ENCODE results near the gene TP53BP2.
"Not testable (repeated sequence)": the region's sequence is repeated elsewhere in the genome, so short reads cannot be mapped to it uniquely, and the experiment has no call there.

DNA sequence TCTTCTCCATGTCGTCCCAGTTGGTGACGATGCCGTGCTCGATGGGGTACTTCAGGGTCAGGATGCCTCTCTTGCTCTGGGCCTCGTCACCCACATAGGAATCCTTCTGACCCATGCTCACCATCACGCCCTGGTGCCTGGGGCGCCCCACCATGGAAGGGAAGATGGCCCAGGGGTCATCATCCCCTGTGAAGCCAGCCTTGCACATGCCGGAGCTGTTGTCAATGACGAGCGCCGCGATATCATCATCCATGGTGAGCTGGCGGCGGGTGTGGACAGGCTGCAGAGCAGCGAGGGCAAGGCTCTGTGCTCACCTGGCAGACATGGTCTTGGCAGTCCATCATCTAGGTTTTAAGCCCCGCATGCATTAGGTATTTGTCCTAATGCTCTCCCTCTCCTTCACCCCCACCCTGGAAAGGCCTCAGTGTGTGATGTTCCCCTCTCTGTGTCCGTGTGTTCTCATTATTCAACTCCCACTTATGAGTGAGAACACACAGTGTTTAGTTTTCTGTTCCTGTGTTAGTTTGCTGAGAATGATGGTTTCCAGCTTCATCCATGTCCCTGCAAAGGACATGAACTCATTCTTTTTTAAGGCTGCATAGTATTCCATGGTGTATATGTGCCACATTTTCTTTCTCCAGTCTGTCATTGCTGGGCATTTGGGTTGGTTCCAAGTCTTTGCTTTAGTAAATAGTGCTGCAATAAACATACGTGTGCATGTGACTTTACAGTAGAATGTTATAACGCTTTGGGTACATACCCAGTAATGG is 19.0 kb upstream of the TP53BP2 start:
- not testable (repeated sequence) for TF ChIP-seq POLR2AphosphoS5, EP300 (IDR thresholded peaks at IDR 0.05)
- TF ChIP-seq, protein P1, sequence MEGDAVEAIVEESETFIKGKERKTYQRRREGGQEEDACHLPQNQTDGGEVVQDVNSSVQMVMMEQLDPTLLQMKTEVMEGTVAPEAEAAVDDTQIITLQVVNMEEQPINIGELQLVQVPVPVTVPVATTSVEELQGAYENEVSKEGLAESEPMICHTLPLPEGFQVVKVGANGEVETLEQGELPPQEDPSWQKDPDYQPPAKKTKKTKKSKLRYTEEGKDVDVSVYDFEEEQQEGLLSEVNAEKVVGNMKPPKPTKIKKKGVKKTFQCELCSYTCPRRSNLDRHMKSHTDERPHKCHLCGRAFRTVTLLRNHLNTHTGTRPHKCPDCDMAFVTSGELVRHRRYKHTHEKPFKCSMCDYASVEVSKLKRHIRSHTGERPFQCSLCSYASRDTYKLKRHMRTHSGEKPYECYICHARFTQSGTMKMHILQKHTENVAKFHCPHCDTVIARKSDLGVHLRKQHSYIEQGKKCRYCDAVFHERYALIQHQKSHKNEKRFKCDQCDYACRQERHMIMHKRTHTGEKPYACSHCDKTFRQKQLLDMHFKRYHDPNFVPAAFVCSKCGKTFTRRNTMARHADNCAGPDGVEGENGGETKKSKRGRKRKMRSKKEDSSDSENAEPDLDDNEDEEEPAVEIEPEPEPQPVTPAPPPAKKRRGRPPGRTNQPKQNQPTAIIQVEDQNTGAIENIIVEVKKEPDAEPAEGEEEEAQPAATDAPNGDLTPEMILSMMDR (IDR thresholded peaks at IDR 0.05) = not testable (repeated sequence)
